Measurements from ENCODE around the gene CCDC34.

DNA sequence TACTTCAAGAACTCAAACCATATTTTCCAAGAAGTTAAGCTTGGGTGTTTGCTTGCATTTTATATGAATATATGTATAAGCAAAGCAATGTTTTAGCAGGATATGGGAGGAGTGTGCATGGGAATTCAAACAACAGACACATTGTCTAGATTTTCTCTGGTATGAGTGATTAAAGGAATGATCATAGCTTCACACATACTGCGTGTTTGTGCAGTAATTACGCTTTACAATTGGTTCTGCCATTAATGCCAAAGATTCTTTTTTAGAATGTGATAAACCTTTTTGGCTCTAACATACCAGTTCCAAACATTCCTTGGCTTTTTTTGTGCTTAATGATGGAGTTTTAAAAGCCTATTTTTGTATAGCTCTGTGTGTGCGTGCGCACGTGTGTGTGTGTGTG, 54.0 kb downstream of the CCDC34 start:
- TF ChIP-seq, protein P1, sequence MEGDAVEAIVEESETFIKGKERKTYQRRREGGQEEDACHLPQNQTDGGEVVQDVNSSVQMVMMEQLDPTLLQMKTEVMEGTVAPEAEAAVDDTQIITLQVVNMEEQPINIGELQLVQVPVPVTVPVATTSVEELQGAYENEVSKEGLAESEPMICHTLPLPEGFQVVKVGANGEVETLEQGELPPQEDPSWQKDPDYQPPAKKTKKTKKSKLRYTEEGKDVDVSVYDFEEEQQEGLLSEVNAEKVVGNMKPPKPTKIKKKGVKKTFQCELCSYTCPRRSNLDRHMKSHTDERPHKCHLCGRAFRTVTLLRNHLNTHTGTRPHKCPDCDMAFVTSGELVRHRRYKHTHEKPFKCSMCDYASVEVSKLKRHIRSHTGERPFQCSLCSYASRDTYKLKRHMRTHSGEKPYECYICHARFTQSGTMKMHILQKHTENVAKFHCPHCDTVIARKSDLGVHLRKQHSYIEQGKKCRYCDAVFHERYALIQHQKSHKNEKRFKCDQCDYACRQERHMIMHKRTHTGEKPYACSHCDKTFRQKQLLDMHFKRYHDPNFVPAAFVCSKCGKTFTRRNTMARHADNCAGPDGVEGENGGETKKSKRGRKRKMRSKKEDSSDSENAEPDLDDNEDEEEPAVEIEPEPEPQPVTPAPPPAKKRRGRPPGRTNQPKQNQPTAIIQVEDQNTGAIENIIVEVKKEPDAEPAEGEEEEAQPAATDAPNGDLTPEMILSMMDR (IDR thresholded peaks at IDR 0.05; ENCODE audit: low read length) = no peak
- no peak for TF ChIP-seq EZH2 (IDR thresholded peaks at IDR 0.05; ENCODE audit: borderline replicate concordance, low read length)

All from OCI-LY1 (cell line).